Activated naive CD8-positive, alpha-beta T cell treated with anti-CD3 and anti-CD28 coated beads, Interleukin-2, amount 50 U/mL, for 16 hours (primary cell): Measurements from ENCODE around the gene APBA3.

Source experiments
- DNase-seq: peaks from one replicate; pipeline ENCODE4 v3.0.0-alpha.2; 2020; ENCODE audit warnings: low read depth, low spot score

The APBA3 gene

GRCh38 chr19:3720349-3720917, 41.1 kb downstream of the APBA3 start:
- DNase-seq: no peak

GRCh38 chr19:3719868-3720267, 41.6 kb downstream of the APBA3 start:
- no peak for DNase-seq

- no peak for DNase-seq
Observed at GRCh38 chr19:3716147-3716668, 45.3 kb downstream of the APBA3 start.

GRCh38 chr19:3712663-3713611, 48.6 kb downstream of the APBA3 start:
- no peak for DNase-seq

- DNase-seq: no peak
Observed at GRCh38 chr19:3710265-3710812, 51.2 kb downstream of the APBA3 start.

GRCh38 chr19:3708207-3708931, 53.1 kb downstream of the APBA3 start, which contains the start of gene TJP3:
Gene TJP3, plus strand, starts transcription at chr19:3708384. Its CDS starts 20,049 bp downstream, at chr19:3728433.
- no peak for DNase-seq

- no peak for DNase-seq
Observed at GRCh38 chr19:3707868-3708206, 53.7 kb downstream of the APBA3 start.

- no peak for DNase-seq
Observed at GRCh38 chr19:3701200-3701599, 60.3 kb downstream of the APBA3 start.
